Dendritic cell treated with granulocyte-macrophage colony-stimulating factor and Interleukin-4, amounts not matched to agents 40 ng/mL and 50 ng/mL, for 4 days (primary cell): ENCODE data around the gene GPRC6A.
"Not testable (repeated sequence)": the region's sequence is repeated elsewhere in the genome, so short reads cannot be mapped to it uniquely, and the experiment has no call there.

Experiments used
- H3K27ac Mint-ChIP-seq: one replicate; pipeline ENCODE4 v1.8.0; 2022; ENCODE audit warnings: mild to moderate bottlenecking, mixed read lengths
- H3K27me3 Mint-ChIP-seq: one replicate; pipeline ENCODE4 v1.8.0; 2022; ENCODE audit warnings: mild to moderate bottlenecking, mixed read lengths
- H3K36me3 Mint-ChIP-seq: one replicate; pipeline ENCODE4 v1.8.0; 2022; ENCODE audit warnings: low read depth, mixed read lengths
- H3K4me1 Mint-ChIP-seq: one replicate; pipeline ENCODE4 v1.8.0; 2022; ENCODE audit warnings: low read depth, mixed read lengths
- H3K4me3 Mint-ChIP-seq: one replicate; pipeline ENCODE4 v1.8.0; 2022; ENCODE audit warnings: mild to moderate bottlenecking, moderate library complexity, mixed read lengths
- H3K9me3 Mint-ChIP-seq: one replicate; pipeline ENCODE4 v1.8.0; 2022; ENCODE audit warnings: mixed read lengths
- intact Hi-C: fragments of 100-400 bp; cut with micrococcal nuclease; formaldehyde crosslinking; loops from one replicate; pipeline ENCODE4 v1.15.0; 2022

Gene GPRC6A, protein sequence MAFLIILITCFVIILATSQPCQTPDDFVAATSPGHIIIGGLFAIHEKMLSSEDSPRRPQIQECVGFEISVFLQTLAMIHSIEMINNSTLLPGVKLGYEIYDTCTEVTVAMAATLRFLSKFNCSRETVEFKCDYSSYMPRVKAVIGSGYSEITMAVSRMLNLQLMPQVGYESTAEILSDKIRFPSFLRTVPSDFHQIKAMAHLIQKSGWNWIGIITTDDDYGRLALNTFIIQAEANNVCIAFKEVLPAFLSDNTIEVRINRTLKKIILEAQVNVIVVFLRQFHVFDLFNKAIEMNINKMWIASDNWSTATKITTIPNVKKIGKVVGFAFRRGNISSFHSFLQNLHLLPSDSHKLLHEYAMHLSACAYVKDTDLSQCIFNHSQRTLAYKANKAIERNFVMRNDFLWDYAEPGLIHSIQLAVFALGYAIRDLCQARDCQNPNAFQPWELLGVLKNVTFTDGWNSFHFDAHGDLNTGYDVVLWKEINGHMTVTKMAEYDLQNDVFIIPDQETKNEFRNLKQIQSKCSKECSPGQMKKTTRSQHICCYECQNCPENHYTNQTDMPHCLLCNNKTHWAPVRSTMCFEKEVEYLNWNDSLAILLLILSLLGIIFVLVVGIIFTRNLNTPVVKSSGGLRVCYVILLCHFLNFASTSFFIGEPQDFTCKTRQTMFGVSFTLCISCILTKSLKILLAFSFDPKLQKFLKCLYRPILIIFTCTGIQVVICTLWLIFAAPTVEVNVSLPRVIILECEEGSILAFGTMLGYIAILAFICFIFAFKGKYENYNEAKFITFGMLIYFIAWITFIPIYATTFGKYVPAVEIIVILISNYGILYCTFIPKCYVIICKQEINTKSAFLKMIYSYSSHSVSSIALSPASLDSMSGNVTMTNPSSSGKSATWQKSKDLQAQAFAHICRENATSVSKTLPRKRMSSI

DNA sequence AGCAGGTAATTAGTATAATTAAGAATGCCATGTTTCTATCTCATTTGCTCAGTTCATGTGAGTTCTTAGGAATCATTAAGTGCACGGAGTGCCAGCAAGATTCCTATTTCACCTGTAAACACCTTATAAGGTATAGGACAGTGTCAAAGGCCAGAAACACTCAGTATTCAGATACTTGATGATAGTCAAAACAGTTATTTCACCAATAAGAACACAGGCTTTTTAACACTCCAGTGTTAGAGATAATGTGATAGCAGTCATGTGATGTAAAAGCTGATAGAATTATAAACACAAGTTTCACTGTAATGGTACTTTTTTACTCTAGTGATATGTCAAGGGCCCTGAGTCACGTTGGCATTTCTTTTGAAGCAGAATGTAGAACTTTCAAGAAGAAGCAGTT, at the start of gene GPRC6A:
TSS of gene GPRC6A (minus strand) at position 101 of the 400 bp plus-strand sequence. CDS start at position 31, 70 bp downstream.
- Mint-ChIP-seq H3K27me3 (no peaks in the 10 kb centered on the region), H3K9me3 (no peaks in the 10 kb centered on the region), H3K36me3 (no peaks in the 10 kb centered on the region), H3K4me3 (no peak within 1 kb of the TSS), H3K4me1 (no peaks in the 10 kb centered on the region), H3K27ac (no peak within 1 kb of the TSS)
- intact Hi-C loops = no loop called here

DNA sequence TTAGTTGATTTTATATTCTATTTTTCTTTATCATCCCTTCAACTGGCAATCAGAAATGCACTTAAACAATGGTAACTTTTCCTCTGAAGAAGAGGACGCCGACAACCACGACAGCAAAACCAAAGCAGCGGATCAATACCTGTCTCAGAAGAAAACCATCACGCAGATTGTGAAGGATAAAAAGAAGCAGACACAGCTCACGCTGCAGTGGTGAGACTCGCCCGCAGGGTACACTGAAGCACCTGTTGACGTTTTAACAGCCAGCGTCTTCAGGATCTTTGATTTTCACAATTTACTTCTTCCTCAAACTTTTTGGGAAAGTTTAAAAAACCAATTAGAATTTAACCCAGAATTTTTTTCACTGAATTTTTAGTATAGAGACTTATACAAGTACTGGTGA, 48.9 kb upstream of the GPRC6A start:
- intact Hi-C loops = no loop called here
- Mint-ChIP-seq H3K4me1 (no peaks in the 10 kb centered on the region), H3K27ac (no peak overlapping the region), H3K36me3 (no peaks in the 10 kb centered on the region), H3K27me3 (peaks cover 33% of the 10 kb centered on the region), H3K4me3 (no peak overlapping the region), H3K9me3 (no peaks in the 10 kb centered on the region)

DNA sequence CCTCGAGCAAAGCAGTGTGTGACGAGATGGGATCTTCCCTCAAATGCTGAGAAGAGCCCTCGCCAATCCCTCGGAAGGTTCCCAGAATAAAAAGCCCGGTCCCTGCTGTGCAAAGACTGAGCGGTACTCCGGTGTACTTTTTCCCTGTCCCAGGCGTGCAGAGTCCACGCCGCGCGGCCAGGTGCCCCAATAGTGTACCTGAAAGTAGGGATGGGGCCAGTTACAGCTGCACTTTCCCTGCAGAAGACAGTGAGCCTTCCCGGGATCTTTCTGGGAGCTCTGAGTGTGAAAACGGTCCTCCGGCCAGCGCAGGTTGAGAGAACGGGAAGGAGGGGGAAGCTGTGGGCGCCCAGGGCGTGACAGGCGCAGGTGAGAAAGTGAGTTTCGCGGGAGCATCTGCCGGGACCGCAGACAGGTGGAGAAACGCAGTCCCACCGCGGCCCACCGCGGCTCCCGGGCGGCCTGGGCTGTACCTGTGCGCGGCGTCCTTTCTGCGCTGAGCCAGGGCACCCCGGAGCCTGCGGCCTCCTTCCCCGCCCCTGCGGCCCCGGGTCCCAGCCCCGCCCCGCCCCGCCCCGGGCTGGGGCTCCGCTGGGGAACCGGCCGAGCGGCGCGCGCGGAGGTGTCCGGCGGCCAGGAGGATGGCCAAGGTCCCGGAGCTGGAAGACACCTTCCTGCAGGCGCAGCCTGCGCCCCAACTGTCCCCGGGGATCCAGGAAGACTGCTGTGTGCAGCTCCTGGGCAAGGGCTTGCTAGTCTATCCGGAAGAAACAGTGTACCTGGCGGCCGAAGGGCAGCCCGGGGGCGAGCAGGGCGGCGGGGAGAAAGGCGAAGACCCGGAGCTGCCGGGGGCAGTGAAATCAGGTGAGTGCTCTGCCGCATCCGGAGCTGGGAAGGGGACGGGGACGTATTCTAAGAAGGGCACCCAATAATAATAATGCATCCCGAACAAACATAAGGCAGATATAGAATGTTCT, 48.0 kb upstream of the GPRC6A start, which contains the start of gene RFX6:
TSS of gene RFX6 (plus strand) at position 608 of the 977 bp plus-strand sequence. CDS start at position 642, 34 bp downstream.
- Mint-ChIP-seq H3K4me1 (no peaks in the 10 kb centered on the region), H3K27me3 (peaks cover 35% of the 10 kb centered on the region), H3K36me3 (no peaks in the 10 kb centered on the region), H3K27ac (no peak within 1 kb of the TSS), H3K9me3 (no peaks in the 10 kb centered on the region), H3K4me3 (no peak within 1 kb of the TSS)
- intact Hi-C loops = no loop called here

DNA sequence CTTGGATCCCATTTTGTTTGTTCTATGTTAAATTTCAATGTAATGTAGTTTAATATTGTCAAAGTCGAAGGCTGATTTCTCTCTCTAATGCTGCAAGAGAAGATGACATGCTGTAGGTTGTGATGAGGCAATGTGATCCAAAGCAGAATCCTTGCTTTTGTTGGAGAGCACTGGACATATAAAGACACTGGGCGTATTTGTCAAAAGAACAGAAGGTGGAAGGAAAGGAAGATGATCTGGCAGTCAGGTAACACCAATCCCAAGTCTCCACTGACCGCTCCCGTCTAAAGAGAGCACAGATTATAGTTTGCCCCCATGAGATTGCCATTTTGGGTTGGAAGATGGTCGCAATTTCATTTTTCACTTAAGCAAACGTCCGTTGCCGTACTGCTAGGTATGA, 47.2 kb upstream of the GPRC6A start:
- Mint-ChIP-seq H3K27ac (no peak overlapping the region), H3K4me3 (no peak overlapping the region), H3K36me3 (no peaks in the 10 kb centered on the region), H3K4me1 (no peaks in the 10 kb centered on the region), H3K9me3 (no peaks in the 10 kb centered on the region), H3K27me3 (peaks cover 35% of the 10 kb centered on the region)
- intact Hi-C loops = no loop called here

DNA sequence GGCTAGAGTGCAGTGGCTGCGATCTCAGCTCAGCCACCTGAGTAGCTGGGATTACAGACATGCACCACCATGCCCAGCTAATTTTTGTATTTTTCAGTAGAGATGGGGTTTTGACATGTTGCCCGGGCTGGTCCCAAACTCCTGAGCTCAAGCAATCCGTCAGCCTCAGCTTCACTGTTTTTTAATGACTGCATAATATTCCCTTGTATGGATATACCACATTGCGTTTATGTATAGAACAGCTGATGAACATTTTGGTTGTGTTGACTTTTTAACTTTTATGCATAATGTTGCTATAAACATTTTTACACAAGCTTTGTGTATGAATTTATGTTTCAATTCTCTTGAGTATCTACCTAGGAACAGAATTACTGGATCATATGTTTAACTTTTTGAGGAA, 43.9 kb upstream of the GPRC6A start:
- Mint-ChIP-seq H3K27me3 (peaks cover 33% of the 10 kb centered on the region), H3K4me3 (no peak overlapping the region), H3K9me3 (no peaks in the 10 kb centered on the region), H3K4me1 (no peaks in the 10 kb centered on the region), H3K36me3 (no peaks in the 10 kb centered on the region), H3K27ac (no peak overlapping the region)
- intact Hi-C loops = no loop called here

DNA sequence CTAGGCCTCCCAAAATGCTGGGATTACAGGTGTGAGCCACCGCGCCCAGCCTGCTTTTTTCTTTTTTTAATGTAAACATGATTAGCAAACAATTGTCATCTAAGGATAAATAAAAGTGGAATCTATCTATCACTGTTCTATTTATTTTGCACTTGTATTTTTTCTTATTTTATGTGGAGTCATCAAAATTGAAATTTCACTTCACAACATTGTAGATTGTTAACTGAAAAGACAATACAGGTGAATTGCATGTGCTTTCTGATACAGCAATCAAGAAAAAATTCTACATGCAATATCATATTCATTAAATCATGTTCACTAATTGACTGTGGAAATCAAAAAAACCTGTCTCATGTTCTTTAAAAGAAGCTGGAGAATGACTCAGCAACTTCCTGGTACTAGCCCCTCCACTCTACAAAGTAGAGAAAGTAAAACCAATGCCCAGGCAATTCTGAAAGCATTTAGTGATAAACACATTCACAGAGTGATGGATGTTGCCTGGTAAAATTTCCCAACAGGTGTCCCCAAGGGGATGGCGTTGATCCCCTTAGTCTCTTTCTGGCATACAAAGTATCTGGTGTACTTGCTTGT, 37.5 kb upstream of the GPRC6A start:
- H3K4me3 Mint-ChIP-seq = no peak overlapping the region
- H3K27ac Mint-ChIP-seq = no peak overlapping the region
- no peaks in the 10 kb centered on the region for H3K4me1 Mint-ChIP-seq
- H3K9me3 Mint-ChIP-seq = no peaks in the 10 kb centered on the region
- H3K27me3 Mint-ChIP-seq = no peaks in the 10 kb centered on the region
- no peaks in the 10 kb centered on the region for H3K36me3 Mint-ChIP-seq
- intact Hi-C loops = no loop called here

DNA sequence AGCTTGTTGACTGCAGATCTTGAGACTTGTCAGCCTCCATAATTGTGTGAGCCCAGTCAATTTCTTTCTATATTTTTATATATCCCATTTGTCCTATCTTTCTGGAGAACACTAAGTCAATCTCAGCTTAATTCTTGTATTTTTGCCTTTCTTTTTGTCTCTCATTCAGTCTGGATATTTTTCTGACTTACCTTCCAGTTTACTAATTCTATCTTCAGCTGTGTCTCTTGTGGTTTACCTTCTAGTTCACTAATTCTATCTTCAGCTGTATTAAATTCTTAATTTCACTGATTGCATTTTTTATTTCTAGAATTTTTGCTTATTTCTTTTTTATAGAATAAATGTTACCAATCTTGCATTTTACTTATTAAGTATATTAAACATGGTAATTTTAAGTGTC, 30.4 kb upstream of the GPRC6A start:
- no peaks in the 10 kb centered on the region for H3K36me3 Mint-ChIP-seq
- no peaks in the 10 kb centered on the region for H3K27me3 Mint-ChIP-seq
- H3K27ac Mint-ChIP-seq = no peak overlapping the region
- H3K4me1 Mint-ChIP-seq = no peaks in the 10 kb centered on the region
- H3K9me3 Mint-ChIP-seq = peaks cover 24% of the 10 kb centered on the region
- no peak overlapping the region for H3K4me3 Mint-ChIP-seq
- intact Hi-C loops = no loop called here

DNA sequence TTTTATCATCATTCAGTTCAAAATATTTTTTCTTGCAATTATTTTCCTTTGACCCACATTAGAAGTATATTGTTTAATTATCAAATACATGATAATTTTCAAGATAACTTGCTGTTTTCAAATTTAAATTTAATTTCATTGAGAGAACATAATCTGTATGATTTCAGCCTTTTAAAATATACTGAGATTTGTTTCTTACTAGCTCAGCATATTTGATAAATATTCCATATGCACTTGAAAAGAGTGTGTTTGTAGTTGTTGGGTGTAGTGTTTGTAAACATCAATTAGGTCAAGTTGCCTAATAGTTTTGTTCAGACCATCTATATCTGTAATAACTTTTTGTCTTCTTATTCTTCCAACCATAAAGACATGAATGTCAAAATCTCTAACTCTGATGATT, 29.2 kb upstream of the GPRC6A start:
- Mint-ChIP-seq H3K4me1 (no peaks in the 10 kb centered on the region), H3K27ac (no peak overlapping the region), H3K4me3 (no peak overlapping the region), H3K27me3 (no peaks in the 10 kb centered on the region), H3K36me3 (no peaks in the 10 kb centered on the region), H3K9me3 (peaks cover 32% of the 10 kb centered on the region)
- intact Hi-C loops = no loop called here

DNA sequence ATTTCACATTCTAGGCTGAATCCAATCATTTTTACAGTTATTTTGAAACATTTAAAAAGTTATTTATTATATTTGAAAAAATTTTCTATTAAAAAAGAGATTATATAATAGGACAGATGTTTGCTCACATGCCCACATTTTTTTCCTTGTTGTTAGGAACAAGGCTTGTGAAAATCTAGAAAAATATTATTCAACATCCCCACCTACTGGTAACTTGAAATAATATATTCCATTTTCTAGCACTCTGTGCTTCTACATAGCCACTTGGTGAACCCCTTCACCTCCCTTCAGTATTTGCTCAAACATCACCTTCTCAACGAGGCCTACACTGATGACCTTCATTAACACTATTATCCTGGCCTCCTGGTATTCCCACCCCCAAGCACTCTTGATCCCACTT, 18.3 kb upstream of the GPRC6A start:
- intact Hi-C loops = no loop called here
- H3K4me1 Mint-ChIP-seq = no peaks in the 10 kb centered on the region
- no peak overlapping the region for H3K4me3 Mint-ChIP-seq
- no peak overlapping the region for H3K27ac Mint-ChIP-seq
- H3K36me3 Mint-ChIP-seq = no peaks in the 10 kb centered on the region
- no peaks in the 10 kb centered on the region for H3K9me3 Mint-ChIP-seq
- no peaks in the 10 kb centered on the region for H3K27me3 Mint-ChIP-seq

DNA sequence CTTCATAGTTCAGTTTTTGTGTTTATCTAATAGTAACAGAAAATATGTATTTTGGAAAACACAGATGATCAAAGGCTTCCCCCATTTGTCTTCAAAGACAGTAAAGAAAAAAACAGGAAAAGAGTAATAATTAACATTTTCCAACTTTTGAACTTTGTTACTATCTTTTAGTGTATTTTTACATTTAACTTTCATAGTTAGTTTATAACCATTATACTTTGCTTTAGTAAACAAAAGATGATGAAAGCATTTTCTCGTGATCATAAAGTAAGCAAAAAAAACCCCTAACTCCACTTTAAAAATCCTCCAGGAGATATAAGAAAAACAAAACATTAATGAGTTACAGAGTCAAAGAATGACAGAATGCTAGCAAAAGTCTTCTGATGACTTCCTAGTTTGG, 13.6 kb upstream of the GPRC6A start:
- Mint-ChIP-seq H3K9me3 (no peaks in the 10 kb centered on the region), H3K36me3 (no peaks in the 10 kb centered on the region), H3K4me1 (peaks cover 10% of the 10 kb centered on the region), H3K27ac (no peak overlapping the region), H3K27me3 (no peaks in the 10 kb centered on the region), H3K4me3 (no peak overlapping the region)
- intact Hi-C loops = no loop called here

DNA sequence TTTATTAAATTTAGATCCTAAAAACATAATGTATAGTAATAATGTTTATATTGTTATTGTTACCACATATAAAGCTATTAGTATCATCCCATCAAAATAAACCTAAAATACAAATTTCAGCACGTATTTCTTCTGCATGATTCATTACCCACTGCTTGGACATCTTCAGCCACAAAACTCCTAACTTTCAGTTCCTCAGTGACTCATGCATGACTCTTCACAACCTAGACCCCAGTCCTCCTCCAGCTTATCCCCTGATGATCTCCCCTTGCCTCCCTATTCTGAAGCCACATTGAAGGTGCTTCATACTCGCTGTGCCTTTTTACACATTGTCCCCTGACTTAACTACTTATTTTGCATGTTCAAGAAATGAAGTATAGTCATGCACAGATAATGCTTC, 11.2 kb upstream of the GPRC6A start:
- intact Hi-C loops = no loop called here
- Mint-ChIP-seq H3K27me3 (no peaks in the 10 kb centered on the region), H3K4me1 (peaks cover 10% of the 10 kb centered on the region), H3K27ac (no peak overlapping the region), H3K4me3 (no peak overlapping the region), H3K9me3 (no peaks in the 10 kb centered on the region), H3K36me3 (no peaks in the 10 kb centered on the region)

DNA sequence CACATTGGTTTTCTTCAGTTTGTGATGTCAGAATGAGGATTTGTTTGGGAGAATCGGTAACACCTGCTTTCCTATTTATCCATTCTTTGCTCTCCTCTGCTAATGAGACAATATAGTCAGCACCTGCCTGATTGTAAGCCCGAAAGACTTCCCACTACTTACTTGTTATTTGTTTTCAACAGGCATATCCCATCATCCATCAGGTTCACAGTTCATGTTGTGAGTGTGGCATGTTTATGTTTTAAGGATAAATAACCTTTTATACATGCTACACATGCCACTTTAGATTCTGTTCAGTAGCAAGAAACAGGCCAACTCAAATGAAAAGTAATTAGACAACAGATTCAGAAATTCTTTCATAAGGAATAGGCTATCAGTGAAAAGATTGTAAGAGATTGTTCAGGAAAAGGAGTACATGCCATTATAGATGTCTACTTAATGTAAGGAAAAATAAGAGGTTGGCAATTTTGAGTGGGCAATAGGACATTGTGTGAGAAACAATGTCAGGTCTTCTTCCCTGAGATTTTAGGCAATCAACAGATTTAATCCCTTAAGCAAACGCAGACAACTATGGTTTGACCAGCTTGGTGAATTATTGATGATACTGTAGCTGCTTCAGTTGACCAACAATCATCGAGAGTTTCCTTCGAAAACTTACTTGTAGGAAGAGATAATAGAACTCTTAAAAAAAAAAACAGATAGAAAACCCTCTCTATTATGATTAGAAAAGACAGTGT, 7.9 kb upstream of the GPRC6A start:
- Mint-ChIP-seq H3K9me3 (peaks cover 8% of the 10 kb centered on the region), H3K4me3 (no peak overlapping the region), H3K27ac (no peak overlapping the region), H3K27me3 (no peaks in the 10 kb centered on the region), H3K4me1 (peaks cover 10% of the 10 kb centered on the region), H3K36me3 (no peaks in the 10 kb centered on the region)
- intact Hi-C loops = no loop called here

DNA sequence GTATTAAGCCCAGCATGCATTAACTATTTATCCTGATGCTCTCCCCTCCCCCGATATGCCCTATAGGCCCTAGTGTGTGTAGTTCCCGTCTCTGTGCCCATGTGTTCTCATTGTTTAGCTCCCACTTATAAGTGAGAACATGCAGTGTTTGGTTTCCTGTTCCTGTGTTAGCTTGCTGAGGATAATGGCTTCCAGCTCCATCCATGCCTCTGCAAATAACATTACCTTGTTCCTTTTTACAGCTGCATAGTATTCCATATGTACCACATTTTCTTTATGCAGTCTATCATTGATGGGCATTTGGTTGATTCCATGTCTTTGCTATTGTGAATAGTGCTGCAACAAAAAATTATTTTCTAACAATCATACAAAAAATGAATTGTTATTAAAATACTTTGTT, 5.6 kb upstream of the GPRC6A start:
- H3K9me3 Mint-ChIP-seq, intact Hi-C loops, H3K4me3 Mint-ChIP-seq, H3K4me1 Mint-ChIP-seq, H3K27me3 Mint-ChIP-seq, H3K27ac Mint-ChIP-seq, H3K36me3 Mint-ChIP-seq: not testable (repeated sequence)
